GM23248 (cell line): ENCODE data around the gene LDLRAD2. TPM values are rescaled to one million over a fixed set of nuclear protein-coding genes. Genes with fewer than 3 reads are reported as not detected.
A peak's percentile ranks its signal among the peaks of the same experiment; 100 is the strongest.
"Not testable (repeated sequence)": the region's sequence is repeated elsewhere in the genome, so short reads cannot be mapped to it uniquely, and the experiment has no call there.

Experiments used
- DNase-seq: peaks from one replicate; pipeline ENCODE4 v3.0.0-alpha.2; 2015
- H2AFZ ChIP-seq: fragments of 200-600 bp; sonication (generic); 2 replicates; pipeline ENCODE4 v1.6.1; 2016; ENCODE audit warnings: antibody characterized with exemption
- H3F3A ChIP-seq: fragments of 200-600 bp; sonication (generic); 2 replicates; pipeline ENCODE4 v1.6.1; 2016; ENCODE audit warnings: mild to moderate bottlenecking, antibody characterized with exemption, mixed run types; ENCODE audit not compliant: insufficient read depth
- H3K27ac ChIP-seq: fragments of 200-600 bp; sonication (generic); 2 replicates; pipeline ENCODE4 v1.5.1; 2016; ENCODE audit warnings: mild to moderate bottlenecking
- H3K27me3 ChIP-seq: fragments of 200-600 bp; sonication (generic); replicated peaks from 2 replicates; pipeline ENCODE4 v1.6.1; 2016; ENCODE audit warnings: mild to moderate bottlenecking; ENCODE audit not compliant: insufficient read depth
- H3K36me3 ChIP-seq: fragments of 200-600 bp; sonication (generic); 2 replicates; pipeline ENCODE4 v1.6.1; 2016; ENCODE audit warnings: low read depth, mild to moderate bottlenecking
- H3K4me1 ChIP-seq: fragments of 200-600 bp; sonication (generic); 2 replicates; pipeline ENCODE4 v1.6.1; 2016; ENCODE audit warnings: mild to moderate bottlenecking; ENCODE audit not compliant: insufficient read depth
- H3K4me2 ChIP-seq: fragments of 200-600 bp; sonication (generic); one replicate; pipeline ENCODE4 v1.6.1; 2016; ENCODE audit warnings: mild to moderate bottlenecking; ENCODE audit not compliant: unreplicated experiment
- H3K4me3 ChIP-seq: fragments of 200-600 bp; sonication (generic); 2 replicates; pipeline ENCODE4 v1.5.1; 2016; ENCODE audit warnings: mild to moderate bottlenecking
- H3K79me2 ChIP-seq: fragments of 200-600 bp; sonication (generic); 2 replicates; pipeline ENCODE4 v1.6.1; 2016; ENCODE audit warnings: mild to moderate bottlenecking; ENCODE audit not compliant: insufficient read depth
- H3K9ac ChIP-seq: fragments of 200-600 bp; sonication (generic); 2 replicates; pipeline ENCODE4 v1.6.1; 2016; ENCODE audit warnings: mild to moderate bottlenecking
- H3K9me2 ChIP-seq: fragments of 200-600 bp; sonication (generic); 2 replicates; pipeline ENCODE4 v1.6.1; 2016; ENCODE audit warnings: mixed run types, mild to moderate bottlenecking, moderate library complexity; ENCODE audit not compliant: insufficient read depth
- H3K9me3 ChIP-seq: fragments of 200-600 bp; sonication (generic); one replicate; pipeline ENCODE4 v1.6.1; 2017; ENCODE audit warnings: low read depth
- H4K20me1 ChIP-seq: fragments of 200-600 bp; sonication (generic); 2 replicates; pipeline ENCODE4 v1.6.0; 2016; ENCODE audit not compliant: insufficient read depth
- EZH2 ChIP-seq: fragments of 200-600 bp; sonication (generic); IDR thresholded peaks from 2 replicates; pipeline ENCODE4 v1.6.1; 2018; ENCODE audit warnings: antibody characterized with exemption, mild to moderate bottlenecking; ENCODE audit not compliant: insufficient read depth, poor library complexity, severe bottlenecking
- EZH2phosphoT487 ChIP-seq: fragments of 200-600 bp; sonication (generic); IDR thresholded peaks from 2 replicates; pipeline ENCODE4 v1.6.1; 2018; ENCODE audit warnings: antibody characterized with exemption, moderate library complexity, mild to moderate bottlenecking, low read depth; ENCODE audit not compliant: insufficient read depth
- WGBS, 2 experiments: methylation state at CpG; one replicate each; pipeline ENCODE4 v1.1.6; 2015 to 2017; ENCODE audit warnings: low lambda C conversion rate in 2 of 2, low coverage in 1 of 2; ENCODE audit errors: missing lambda C conversion rate in 2 of 2; 5-methylcytosine and 5-hydroxymethylcytosine counted together
- in situ Hi-C: fragments of 300-500 bp; cut with MboI; formaldehyde crosslinking; loops from 2 replicates; pipeline ENCODE4 v1.15.0; 2020
- polyA plus RNA-seq: library from polyadenylated mRNA; unstranded; fragments of >200 nt; fragmentation: Nextera tagmentation; extraction: Ambion mirVana; gene quantifications from 2 replicates; pipeline ENCODE4 v1.2.1, GENCODE V29; 2016
- total RNA-seq: library from RNA; depleted of rRNA; stranded (reverse); fragments of >200 nt; shearing (Covaris generic); gene quantifications from 2 replicates; pipeline ENCODE4 v1.2.3, GENCODE V29; 2014

Gene LDLRAD2
- total and polyA plus RNA-seq, 2 experiments from 2014 or later: 8.5 TPM; not detected in 1

DNA sequence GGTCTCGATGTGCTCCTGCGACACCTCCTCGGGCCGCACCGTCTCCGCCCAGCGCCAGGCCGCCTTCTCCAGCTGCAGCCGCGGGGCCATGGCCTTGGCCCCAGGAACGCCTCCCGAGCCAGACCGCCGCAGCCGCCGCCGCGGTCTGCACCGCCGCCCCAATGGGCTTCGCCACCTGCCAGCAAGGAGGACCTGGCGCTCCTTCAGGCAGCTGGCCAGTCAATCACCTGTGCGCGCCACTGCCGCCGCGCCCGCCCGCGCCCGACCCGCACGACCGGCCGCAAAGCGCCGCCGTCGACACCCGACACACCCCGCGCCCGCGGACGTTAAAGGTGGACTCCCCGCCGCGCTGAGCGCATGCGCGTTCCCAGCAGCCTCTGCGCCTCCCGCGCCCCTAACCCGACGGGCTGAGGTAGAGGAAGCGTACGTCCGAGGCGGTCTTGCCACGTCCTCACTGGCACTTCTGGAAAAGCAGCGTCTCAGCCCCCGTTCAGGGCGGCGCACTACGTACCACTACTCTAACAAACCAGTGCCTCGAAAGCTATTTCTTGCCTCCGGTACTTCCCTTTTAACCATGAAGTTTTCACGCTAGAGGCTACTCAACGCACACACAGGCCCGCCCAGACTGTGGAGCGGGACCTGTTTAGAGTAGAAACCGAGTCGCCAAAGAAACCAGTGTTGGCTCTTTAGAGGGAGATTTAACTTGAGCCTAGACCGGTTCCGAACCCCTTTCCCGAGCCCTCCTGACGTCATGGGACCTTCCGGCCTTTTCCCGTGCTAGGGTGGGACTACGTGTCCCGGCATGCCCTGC lies 29.0 kb upstream of the LDLRAD2 start, which contains the start of gene USP48:
Gene USP48 (minus strand): TSS at position 282 of the 811 bp plus-strand sequence. CDS start 192 bp downstream, at position 90.
- Histone ChIP-seq H3K27ac (peak within 1 kb of the TSS; percentile 100), H3K79me2 (peaks cover 47% of the 10 kb centered on the region), H2AFZ (peak within 1 kb of the TSS; percentile 89), H3K9me2 (no peaks in the 10 kb centered on the region), H3K27me3 (no peaks in the 10 kb centered on the region), H3K4me1 (peaks cover 11% of the 10 kb centered on the region), H3K36me3 (no peaks in the 10 kb centered on the region), H3K9ac (peak within 1 kb of the TSS; percentile 99), H3K9me3 (no peaks in the 10 kb centered on the region), H4K20me1 (no peaks in the 10 kb centered on the region; the same call in 1 of the 2 replicates), H3K4me3 (peak within 1 kb of the TSS; percentile 99), H3K4me2 (peak within 1 kb of the TSS; percentile 95), H3F3A (peaks cover 27% of the 10 kb centered on the region)
- TF ChIP-seq EZH2phosphoT487: no peak
- no peak for TF ChIP-seq EZH2
- DNase-seq: peak; percentile 99
- in situ Hi-C loops: no loop called here
- WGBS, 2 experiments: 0 to 2% methylated on average over 65 to 68 of the region's 82 CpGs

DNA sequence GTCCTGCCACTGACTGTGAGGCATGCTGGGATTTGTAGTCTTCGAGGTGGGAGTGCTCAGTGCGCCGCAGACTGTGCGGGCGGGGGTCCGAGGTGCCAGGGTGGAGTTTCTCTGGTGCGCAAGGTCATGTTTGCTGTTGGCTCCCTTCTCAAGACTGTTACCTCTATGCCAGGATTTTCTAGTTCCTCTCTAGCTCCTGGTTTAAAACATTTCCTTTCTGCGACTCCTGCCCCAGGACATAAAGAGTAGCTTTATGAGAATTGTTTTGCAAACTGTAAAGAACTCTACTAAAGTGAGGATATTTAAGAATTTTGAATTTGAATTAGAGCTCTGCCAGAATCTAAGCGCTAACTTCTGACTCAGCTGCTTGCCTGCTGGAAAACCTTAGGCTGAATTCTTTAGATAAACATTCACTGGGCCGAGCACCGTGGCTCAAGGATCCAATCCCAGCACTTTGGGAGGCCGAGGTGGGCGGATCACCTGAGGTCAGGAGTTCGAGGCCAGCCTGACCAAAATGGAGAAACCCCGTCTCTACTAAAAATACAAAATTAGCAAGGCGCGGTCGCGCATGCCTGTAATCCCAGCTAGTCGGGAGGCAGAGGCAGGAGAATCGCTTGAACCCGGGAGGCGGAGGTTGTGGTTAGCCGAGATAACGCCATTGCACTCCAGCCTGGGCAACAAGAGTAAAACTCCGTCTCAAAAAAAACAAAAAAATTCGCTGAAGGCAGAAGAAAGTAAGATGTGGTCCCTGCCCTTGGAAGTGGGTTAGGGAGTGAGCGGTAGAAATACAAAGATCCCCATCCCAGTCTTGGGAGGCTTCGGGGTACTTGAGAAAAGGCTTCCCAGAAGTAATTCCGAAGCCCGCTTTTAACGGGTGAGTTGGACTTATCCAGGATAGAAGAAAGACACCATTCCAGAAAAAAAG lies 28.1 kb upstream of the LDLRAD2 start:
- no peaks in the 10 kb centered on the region for H3K9me3 ChIP-seq
- H3K36me3 ChIP-seq: no peaks in the 10 kb centered on the region
- no peaks in the 10 kb centered on the region for H3K9me2 ChIP-seq
- 37 to 38% methylated on average over 32 of the region's 32 CpGs for WGBS, 2 experiments
- H3F3A ChIP-seq: peaks cover 27% of the 10 kb centered on the region
- H2AFZ ChIP-seq: peak overlapping the region; percentile 89
- peak overlapping the region; percentile 95 for H3K4me2 ChIP-seq
- H4K20me1 ChIP-seq: no peaks in the 10 kb centered on the region; the same call in 1 of the 2 replicates
- in situ Hi-C loops: no loop called here
- peak; percentile 91 for DNase-seq
- H3K27ac ChIP-seq: peak overlapping the region; percentile 100
- TF ChIP-seq EZH2 (no peak), EZH2phosphoT487 (no peak)
- peaks cover 11% of the 10 kb centered on the region for H3K4me1 ChIP-seq
- peak overlapping the region; percentile 99 for H3K4me3 ChIP-seq
- H3K79me2 ChIP-seq: peaks cover 39% of the 10 kb centered on the region
- H3K27me3 ChIP-seq: no peaks in the 10 kb centered on the region
- peak overlapping the region; percentile 99 for H3K9ac ChIP-seq

DNA sequence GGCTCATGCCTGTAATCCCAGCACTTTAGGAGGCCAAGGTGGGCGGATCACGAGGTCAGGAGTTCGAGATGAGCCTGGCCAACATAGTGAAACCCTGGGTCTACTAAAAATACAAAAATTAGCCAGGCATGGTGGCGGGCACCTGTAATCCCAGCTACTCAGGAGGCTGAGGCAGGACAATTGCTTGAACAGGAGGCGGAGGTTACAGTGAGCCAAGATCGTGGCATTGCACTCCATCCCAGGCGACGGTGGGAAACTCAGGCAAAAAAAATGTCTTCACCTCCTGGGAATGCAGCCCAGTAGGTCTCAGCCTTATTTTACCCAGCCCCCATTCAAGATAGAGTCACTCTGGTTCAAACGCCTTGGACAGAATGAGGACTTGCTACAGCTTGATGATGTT lies 26.3 kb upstream of the LDLRAD2 start:
- H3K9me2 ChIP-seq, H3K27ac ChIP-seq, H3K4me1 ChIP-seq, H4K20me1 ChIP-seq, H2AFZ ChIP-seq, H3K9ac ChIP-seq, H3K27me3 ChIP-seq, DNase-seq, H3K4me2 ChIP-seq, in situ Hi-C loops, H3K4me3 ChIP-seq, H3K9me3 ChIP-seq, H3K36me3 ChIP-seq: not testable (repeated sequence)
- H3F3A ChIP-seq: peaks cover 27% of the 10 kb centered on the region
- WGBS, 2 experiments: 92 to 95% methylated on average over 9 of the region's 9 CpGs
- peaks cover 21% of the 10 kb centered on the region for H3K79me2 ChIP-seq

DNA sequence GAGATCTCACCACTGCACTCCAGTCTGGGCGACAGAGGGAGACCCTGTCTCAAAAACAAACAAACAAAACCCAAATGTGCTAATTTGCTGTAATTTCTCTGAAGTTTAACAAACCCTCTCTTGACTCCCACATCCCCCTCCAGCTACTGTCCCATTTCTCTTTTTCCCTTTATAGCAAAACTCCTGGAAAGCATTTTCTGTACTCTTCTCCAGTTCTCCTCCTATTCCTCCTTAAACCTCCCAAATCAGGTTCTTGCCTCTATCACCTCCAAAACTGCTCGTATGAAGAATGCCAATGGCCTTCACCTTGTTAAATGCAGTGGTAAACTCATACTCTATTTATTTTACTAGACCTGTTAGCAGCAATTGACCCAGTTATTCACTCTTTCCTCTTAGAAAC lies 25.4 kb upstream of the LDLRAD2 start:
- no peak overlapping the region for H3K27ac ChIP-seq
- no peaks in the 10 kb centered on the region for H3K9me3 ChIP-seq
- H4K20me1 ChIP-seq: no peaks in the 10 kb centered on the region
- H3K27me3 ChIP-seq: no peaks in the 10 kb centered on the region
- peaks cover 12% of the 10 kb centered on the region for H3K79me2 ChIP-seq
- TF ChIP-seq EZH2phosphoT487: no peak
- TF ChIP-seq EZH2: no peak
- H3K36me3 ChIP-seq: no peaks in the 10 kb centered on the region
- peaks cover 21% of the 10 kb centered on the region for H3F3A ChIP-seq
- no peak overlapping the region for H3K4me3 ChIP-seq
- WGBS, 2 experiments: 42 to 63% methylated on average over 2 of the region's 2 CpGs
- H3K4me2 ChIP-seq: no peak overlapping the region
- DNase-seq: no peak
- no peaks in the 10 kb centered on the region for H3K9me2 ChIP-seq
- in situ Hi-C loops: no loop called here
- H2AFZ ChIP-seq: no peak overlapping the region
- H3K4me1 ChIP-seq: no peaks in the 10 kb centered on the region
- no peak overlapping the region for H3K9ac ChIP-seq
